GM18517 (cell line): Measurements from ENCODE around the gene XRRA1.
"Not testable (repeated sequence)": the region's sequence is repeated elsewhere in the genome, so short reads cannot be mapped to it uniquely, and the experiment has no call there.

Source experiments
- ATAC-seq: cut with Tn5 transposase; IDR thresholded peaks from one replicate; pipeline ENCODE4 v1.9.1; 2021; ENCODE audit warnings: mild to moderate bottlenecking, moderate library complexity; ENCODE audit not compliant: unreplicated experiment

The XRRA1 gene, protein sequence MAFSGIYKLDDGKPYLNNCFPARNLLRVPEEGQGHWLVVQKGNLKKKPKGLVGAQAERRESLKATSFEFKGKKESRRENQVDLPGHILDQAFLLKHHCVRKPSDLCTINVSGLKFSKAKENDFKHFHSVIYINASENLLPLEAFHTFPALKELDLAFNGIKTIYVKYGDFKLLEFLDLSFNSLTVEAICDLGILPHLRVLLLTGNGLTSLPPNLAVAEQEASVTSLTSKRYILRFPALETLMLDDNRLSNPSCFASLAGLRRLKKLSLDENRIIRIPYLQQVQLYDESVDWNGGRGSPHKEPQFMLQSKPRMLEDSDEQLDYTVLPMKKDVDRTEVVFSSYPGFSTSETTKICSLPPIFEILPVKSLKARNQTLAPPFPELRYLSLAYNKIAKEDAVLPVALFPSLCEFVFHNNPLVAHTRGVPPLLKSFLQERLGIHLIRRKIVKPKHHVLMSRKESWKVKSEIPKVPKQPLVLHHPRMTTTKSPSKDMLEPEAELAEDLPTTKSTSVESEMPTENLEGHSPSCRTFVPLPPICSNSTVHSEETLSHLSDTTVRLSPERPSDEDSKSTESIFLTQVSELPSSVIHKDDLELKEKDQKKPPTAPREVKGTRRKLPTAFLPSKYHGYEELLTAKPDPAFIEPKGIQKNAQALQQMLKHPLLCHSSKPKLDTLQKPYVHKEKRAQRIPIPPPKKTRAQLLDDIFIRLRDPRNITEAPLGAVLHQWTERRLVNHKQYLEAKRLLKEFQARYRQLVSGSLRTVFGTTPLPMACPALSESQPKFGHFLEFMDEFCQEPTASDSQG

DNA sequence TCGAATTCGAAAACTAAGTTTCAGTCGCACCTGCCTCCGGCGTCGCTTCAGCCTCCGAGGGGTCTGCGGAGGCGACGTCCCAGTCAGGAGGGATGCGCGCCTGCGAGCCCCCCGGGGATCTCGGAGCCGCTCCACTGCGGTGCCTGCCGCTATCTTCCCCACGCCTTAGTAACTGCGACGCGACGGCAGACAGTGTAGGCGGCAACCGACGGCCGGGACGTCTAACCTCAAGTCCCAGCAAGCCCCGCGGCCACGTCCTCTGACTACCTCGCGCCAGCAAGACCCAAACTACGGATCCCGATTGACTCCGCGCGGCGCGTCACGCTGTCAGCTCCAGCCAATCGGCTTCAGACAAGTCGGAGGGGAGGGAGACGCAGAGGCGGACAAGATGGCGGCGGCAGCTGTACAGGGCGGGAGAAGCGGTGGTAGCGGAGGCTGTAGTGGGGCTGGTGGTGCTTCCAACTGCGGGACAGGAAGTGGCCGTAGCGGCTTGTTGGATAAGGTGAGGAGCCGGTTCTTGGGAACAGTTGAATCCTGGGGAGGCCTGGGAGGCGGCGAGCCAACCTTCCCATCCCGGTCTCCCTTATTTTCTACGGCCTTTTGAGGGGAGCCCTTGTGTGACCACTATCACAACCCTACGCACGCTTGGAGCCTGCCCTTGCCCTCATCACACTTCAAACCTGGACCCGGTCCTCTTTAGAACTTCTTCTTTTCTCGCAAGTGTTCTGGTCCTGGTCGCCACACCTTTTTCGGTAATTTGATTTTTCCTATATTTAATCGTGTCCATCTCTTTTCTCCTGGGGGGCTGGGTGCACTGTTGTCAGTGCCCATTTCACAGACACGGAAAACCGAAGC, at the start of gene XRRA1, which contains the start of gene SPCS2:
Gene XRRA1, minus strand, starts transcription at position 194 of the 855 bp plus-strand sequence. CDS start 8,213 bp downstream, outside the sequence.
Gene SPCS2, plus strand, starts transcription at position 369 of the 855 bp plus-strand sequence. Its CDS starts 20 bp downstream, at position 389.
- peak; percentile 90 for ATAC-seq

DNA sequence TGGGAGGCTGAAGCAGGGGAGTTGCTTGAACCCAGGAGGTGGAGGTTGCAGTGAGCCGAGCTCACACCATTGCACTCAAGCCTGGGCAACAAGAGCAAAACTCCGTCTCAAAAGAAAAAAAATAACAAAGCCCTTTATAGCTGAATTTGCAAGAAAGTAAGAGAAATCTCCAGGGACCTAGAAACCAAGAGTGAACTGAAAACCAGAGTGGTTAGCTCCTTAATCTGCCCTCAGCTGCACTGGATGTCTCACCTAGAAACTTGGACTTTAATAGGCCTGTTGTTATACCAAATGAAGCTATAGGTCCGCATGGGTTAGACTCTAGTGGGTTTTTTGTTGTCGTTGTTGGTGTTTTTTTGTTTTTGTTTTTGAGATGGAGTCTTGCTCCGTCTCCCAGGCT, 44.0 kb upstream of the XRRA1 start:
- no peak for ATAC-seq

GRCh38 chr11:74990941-74991340, 42.0 kb upstream of the XRRA1 start:
- ATAC-seq, result no peak

- ATAC-seq, result not testable (repeated sequence)
Observed at GRCh38 chr11:74990150-74990549, 41.3 kb upstream of the XRRA1 start.

- ATAC-seq, result no peak
Observed at GRCh38 chr11:74989260-74989638, 40.4 kb upstream of the XRRA1 start.

DNA sequence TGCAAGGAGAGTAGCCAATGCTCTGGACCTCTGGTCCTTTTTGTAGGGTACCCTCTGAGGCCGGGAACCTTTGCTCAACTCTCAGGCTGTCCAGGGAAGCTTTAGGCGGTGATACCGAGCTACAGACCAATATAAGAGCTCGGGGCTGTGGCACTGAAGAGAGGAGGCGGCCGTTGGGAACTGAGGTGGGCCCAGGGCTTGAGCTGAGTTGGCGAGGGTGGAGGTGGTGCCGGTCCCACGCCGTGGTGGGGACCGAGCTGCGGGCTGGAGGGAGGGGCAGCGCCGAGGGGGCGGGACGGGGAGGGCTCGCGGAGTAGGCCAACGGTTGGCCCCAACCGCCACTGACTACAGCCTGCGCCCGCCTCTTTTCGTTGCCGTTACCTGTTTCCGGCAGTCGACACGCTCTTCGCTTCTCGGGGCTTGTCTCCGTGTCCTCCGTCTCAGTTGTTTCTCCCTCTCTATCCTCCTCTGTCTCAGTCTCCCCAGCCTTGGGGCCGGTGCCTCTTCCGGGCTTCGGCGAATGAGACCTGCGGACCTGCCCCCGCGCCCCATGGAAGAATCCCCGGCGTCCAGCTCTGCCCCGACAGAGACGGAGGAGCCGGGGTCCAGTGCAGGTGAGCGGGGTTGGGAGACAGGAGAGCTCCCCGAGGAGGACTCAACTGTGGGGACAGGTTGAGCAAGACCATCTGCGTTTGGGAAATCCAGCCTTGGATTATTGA, 39.8 kb upstream of the XRRA1 start, which contains the start of gene NEU3:
Gene NEU3, plus strand, starts transcription at position 393 of the 719 bp plus-strand sequence. Its CDS starts 128 bp downstream, at position 521.
- ATAC-seq, result peak; percentile 84

DNA sequence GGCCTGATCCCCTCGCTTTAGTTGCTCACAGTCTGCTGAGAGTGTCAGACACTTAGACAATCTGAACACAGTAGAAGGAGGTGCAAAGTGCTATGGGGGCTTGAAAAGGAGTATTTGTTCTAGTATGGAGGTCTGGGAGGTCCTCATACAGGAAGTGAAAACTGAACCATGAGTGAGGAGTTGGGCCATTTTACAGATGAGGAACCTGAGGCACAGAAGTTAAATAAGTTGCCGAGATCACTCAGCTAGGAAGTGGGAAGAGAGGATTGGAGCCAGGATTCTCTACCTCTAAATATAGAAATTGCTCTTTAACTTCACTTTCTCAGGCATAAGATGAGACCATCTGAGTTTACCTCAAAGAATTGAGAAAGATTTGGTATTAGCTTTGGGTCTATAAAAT, 35.8 kb upstream of the XRRA1 start:
- no peak for ATAC-seq

DNA sequence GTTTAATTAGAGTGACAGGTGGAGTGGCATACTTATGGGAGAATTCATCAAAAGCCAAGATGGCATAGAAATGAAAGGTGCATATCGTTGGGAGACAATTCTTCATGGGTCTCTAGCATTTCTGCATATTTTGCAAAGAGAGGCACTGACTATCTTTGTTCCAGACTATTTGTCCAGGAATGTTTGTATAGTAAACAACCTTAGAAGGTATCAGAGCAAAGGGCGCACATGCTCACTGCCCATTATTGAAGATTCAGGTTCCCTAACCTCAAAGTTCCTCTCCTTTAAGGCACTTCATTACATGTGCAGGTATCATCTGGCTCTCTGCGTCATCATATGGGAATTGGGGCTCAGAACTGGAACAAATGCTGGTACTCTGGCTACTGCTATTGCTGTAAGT, 35.2 kb upstream of the XRRA1 start:
- ATAC-seq, result no peak

DNA sequence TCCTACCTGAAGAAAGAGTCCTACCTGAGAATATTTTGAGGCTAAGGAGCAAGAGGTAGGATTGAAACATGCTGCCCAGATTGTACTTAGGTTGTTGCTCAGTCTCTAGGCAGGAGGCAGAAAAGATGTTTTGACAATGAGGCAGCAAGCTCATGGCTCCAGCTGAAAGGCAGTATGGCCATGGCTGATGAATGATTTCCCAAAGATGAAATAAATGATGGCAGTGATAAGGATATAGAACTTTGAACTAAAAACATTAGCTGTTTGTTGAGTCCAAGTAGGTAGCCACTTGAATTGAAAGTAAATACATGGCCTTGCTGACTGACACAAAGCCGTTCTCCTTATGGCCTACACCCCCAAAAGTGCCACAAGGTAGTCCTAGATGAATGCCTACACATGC, 33.0 kb upstream of the XRRA1 start:
- no peak for ATAC-seq

- no peak for ATAC-seq
Observed at GRCh38 chr11:74980634-74981033, 31.7 kb upstream of the XRRA1 start.

DNA sequence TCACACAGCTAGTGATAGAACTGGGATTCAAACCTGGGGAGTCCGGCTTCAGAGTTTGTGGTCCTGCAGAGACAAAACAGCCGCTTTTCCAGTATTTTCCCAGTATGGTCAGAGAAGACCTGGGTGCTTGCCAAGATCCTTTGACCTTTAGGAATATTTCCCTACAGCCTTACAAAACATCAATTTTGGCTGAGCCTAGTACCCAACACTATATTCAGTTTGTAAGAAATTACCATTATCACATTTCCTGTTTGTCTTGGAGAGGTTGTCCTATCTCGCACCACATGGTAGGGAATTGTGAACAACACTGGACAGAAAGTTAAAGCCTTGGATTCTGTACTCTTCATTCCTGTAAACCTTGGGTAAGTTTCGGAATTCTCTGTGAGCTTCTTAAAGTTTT, 29.1 kb upstream of the XRRA1 start:
- no peak for ATAC-seq

DNA sequence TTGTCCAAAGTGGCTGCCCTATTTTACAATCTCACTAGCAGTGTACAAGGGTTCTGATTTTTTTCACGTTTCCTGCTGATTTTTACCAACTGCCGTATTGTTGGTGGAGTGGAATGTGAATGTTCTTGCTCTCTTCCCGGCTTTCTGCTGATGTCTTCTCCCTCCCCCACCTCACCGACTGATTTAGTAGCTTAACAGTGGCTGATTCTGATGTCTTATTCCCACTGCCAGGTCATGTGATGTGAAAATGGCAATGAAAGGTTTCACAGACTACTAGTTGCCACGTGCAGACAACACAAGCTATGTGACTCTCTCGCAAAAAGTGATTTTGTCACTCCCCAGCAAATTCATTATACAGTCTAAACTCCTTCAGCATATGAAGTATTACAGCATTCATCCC, 22.5 kb upstream of the XRRA1 start:
- ATAC-seq, result no peak

- no peak for ATAC-seq
Observed at GRCh38 chr11:74970852-74971395, 22.0 kb upstream of the XRRA1 start.

GRCh38 chr11:74966651-74967050, 17.8 kb upstream of the XRRA1 start:
- ATAC-seq, result no peak

GRCh38 chr11:74960128-74960527, 11.2 kb upstream of the XRRA1 start:
- not testable (repeated sequence) for ATAC-seq

- ATAC-seq, result no peak
Observed at GRCh38 chr11:74957937-74958629, 9.2 kb upstream of the XRRA1 start.

- no peak for ATAC-seq
Observed at GRCh38 chr11:74956397-74957015, 7.6 kb upstream of the XRRA1 start.

DNA sequence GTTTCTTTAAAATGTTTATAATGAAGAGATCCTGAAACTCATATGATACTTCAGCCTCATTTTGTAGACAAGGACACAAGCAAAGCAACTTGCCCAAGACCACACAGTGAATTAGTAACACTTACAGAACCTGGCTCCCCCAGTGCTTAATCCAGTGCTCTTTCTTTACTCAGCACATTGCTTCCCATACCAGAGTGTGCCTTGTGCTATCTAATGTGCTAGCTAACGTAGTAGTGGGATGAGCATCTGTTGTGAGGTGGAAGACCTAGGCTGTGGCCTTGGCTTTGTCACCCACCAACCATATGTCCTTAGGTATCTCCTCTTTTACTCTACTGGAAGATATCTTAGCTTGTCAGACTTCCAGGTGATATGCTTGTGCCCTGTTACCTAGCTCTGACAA, 5.3 kb upstream of the XRRA1 start:
- no peak for ATAC-seq

DNA sequence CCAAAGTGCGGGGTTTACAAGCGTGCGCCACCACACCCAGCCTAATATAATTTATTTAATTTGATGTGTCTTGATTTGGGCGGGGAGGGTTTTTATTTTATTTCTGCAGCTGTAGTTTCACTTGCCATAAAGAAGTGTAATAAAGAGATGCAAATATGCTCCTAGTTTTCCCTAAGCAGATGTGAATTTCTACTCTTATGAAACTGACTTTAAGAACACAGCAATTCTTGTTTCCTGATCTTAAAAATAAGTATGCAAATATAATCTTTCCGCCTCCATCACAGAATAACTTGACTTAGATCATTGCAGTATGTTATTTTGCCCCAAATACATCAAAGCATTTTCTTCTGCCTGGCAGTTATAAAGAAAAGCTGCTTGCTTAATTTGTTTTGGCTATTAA, 4.6 kb upstream of the XRRA1 start:
- ATAC-seq, result no peak
